Spinal cord (tissue), 10 donors: ENCODE results near the gene SLC17A8. TPM values are rescaled to one million over a fixed set of nuclear protein-coding genes. Genes with fewer than 3 reads are reported as not detected.
"Not testable (repeated sequence)": the region's sequence is repeated elsewhere in the genome, so short reads cannot be mapped to it uniquely, and the experiment has no call there.

Source experiments
- DNase-seq, 6 donors: peaks; one replicate each; pipeline versions ENCODE4 v3.0.0 to v3.0.0-alpha.2; 2013 to 2015; ENCODE audit warnings: low spot score in 6 of 6, low read depth in 4 of 6
- H3K27ac ChIP-seq: one replicate; pipeline ENCODE4 v1.5.1; 2013; ENCODE audit warnings: low read depth, low read length, control low read depth
- H3K27me3 ChIP-seq: one replicate; pipeline ENCODE4 v1.6.1; 2013; ENCODE audit warnings: low read length; ENCODE audit not compliant: control insufficient read depth, insufficient read depth
- H3K36me3 ChIP-seq: one replicate; pipeline ENCODE4 v1.6.1; 2013; ENCODE audit warnings: low read length; ENCODE audit not compliant: control insufficient read depth, insufficient read depth
- H3K4me1 ChIP-seq: one replicate; pipeline ENCODE4 v1.6.1; 2013; ENCODE audit warnings: low read length; ENCODE audit not compliant: control insufficient read depth, insufficient read depth
- H3K4me3 ChIP-seq: one replicate; pipeline ENCODE4 v1.5.1; 2013; ENCODE audit warnings: low read depth, low read length, control low read depth
- H3K9me3 ChIP-seq: one replicate; pipeline ENCODE4 v1.6.1; 2013; ENCODE audit warnings: low read length; ENCODE audit not compliant: control insufficient read depth, insufficient read depth
- WGBS: methylation state at CpG from one replicate; pipeline ENCODE4 v1.1.5; 2013; ENCODE audit warnings: missing lambda C conversion rate; ENCODE audit not compliant: insufficient coverage; 5-methylcytosine and 5-hydroxymethylcytosine counted together
- polyA plus RNA-seq, 2 donors: library from polyadenylated mRNA; unstranded; fragments of 120-200 nt; gene quantifications; one replicate each; pipeline ENCODE4 v1.2.1, GENCODE V29; 2013; ENCODE audit not compliant: insufficient read length in 2 of 2
- total RNA-seq, 2 donors: library from RNA; depleted of rRNA in 1 of 2; stranded (reverse); fragments of 120-200 nt in 1 of 2; fragments of >200 nt in 1 of 2; gene quantifications; one replicate each; pipeline versions ENCODE4 v1.2.3 to v1.2.4, GENCODE V29; 2013 to 2014
- donor health status: healthy.

SLC17A8 gene
- total and polyA plus RNA-seq, 4 donors: 9.3 to 17.4 (median 12.6) TPM

DNA sequence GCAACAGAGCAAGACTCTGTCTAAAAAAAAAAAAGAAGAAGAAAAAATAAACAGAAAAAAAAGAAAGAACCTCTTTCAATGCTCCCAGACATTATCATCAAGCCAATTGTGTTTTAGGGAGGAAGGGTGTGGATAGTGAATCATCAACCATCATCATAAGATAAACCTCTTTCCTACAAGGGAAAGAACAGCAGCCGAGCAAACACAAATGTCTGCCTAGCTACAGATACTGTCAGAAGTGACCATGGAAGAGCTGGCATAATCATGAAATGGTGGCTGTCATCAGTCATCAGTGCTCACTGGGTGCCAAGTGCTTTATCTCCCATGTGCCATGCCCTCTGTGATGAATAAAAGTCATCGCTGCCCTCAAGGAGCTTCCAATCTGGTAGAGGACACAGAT, 46.6 kb downstream of the SLC17A8 start:
- DNase-seq: no peak
- H3K4me3 ChIP-seq: no peak overlapping the region
- no peak overlapping the region for H3K27ac ChIP-seq
- no peaks in the 10 kb centered on the region for H3K27me3 ChIP-seq
- no peaks in the 10 kb centered on the region for H3K4me1 ChIP-seq
- H3K36me3 ChIP-seq: no peaks in the 10 kb centered on the region
- H3K9me3 ChIP-seq: no peaks in the 10 kb centered on the region
- no CpG with 5 or more reads among the region's 2 CpGs for WGBS

DNA sequence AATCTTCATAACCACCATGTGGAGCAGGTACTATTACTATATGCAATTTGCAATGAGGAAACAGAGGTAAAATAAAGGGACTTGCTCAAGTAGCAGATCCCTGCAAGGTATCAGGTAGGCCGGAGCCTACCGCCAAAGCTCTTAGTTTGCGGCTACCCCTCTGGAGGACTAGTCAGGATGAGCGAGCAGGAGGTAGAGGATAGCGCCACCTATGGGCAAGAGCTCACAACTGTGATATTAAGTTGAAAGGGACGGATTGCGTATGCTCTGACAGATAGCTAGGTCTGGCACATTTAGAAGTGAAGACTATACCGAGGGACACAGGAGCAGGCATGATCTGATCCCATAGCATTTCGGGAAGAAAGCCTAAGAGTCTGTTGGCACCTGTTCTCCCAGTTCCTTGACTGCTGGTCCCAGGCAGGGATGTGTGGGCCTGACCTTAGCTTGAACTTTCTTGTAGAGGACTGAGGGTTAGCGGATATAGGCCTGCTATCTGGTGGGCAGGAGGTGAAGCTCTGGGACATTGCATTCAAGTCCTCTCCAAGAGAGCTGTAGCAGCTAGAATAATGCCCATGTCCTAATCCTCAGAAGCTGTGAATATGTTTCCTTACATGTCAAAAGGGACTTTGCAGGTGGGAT, 48.0 kb downstream of the SLC17A8 start:
- Histone ChIP-seq H3K27me3 (no peaks in the 10 kb centered on the region), H3K9me3 (no peaks in the 10 kb centered on the region), H3K27ac (no peak overlapping the region), H3K4me1 (no peaks in the 10 kb centered on the region), H3K4me3 (no peak overlapping the region), H3K36me3 (no peaks in the 10 kb centered on the region)
- WGBS: 28% methylated on average over 9 of the region's 10 CpGs
- peak in 2 of 6 donors; percentile 22 to 28 for DNase-seq

DNA sequence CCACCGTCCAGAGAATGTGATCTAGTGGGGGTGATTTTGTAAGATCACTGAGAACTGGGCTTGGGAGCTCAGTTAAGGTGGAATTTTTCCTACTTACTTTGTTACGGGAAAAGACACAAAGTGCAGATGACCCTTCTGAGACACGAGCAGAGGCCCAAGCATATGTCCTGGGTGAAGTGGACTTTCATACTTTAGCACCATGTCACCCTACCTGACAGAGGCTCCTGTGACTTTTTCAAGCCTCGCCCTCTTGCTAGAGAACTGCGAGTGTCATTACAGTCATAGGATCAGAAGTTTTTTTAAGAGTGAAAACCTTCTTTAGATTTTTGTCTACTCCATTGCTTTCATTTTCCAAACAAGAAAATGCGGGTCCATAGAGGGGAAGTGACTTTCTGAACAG, 56.1 kb downstream of the SLC17A8 start:
- no peak overlapping the region for H3K27ac ChIP-seq
- H3K9me3 ChIP-seq: no peaks in the 10 kb centered on the region
- H3K4me3 ChIP-seq: no peak overlapping the region
- no peaks in the 10 kb centered on the region for H3K27me3 ChIP-seq
- H3K4me1 ChIP-seq: no peaks in the 10 kb centered on the region
- H3K36me3 ChIP-seq: no peaks in the 10 kb centered on the region
- DNase-seq: no peak
- WGBS: 100% methylated on average over 1 of the region's 6 CpGs

DNA sequence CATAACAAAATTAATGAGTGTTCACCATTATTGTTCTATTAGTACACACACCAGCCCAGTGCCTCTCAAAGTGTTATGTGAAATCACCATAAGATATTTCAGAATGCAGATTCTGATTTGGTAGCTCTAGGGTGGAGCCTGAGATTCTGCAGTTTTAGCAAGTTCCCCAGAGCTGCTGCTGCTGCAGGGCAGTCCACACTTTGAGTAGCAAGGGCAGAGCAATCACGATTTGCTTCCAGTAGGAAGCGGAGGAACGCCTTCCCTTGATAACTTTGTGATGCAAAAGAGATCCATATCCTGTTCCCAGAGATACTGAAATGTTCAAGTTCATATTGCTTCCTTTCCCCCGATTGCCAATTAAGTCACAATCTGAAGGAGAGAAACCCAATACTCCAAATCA, 57.9 kb downstream of the SLC17A8 start:
- H3K9me3 ChIP-seq: no peaks in the 10 kb centered on the region
- no peaks in the 10 kb centered on the region for H3K4me1 ChIP-seq
- no peak overlapping the region for H3K27ac ChIP-seq
- WGBS: 86% methylated on average over 4 of the region's 4 CpGs
- H3K27me3 ChIP-seq: no peaks in the 10 kb centered on the region
- H3K4me3 ChIP-seq: no peak overlapping the region
- no peak for DNase-seq
- no peaks in the 10 kb centered on the region for H3K36me3 ChIP-seq

DNA sequence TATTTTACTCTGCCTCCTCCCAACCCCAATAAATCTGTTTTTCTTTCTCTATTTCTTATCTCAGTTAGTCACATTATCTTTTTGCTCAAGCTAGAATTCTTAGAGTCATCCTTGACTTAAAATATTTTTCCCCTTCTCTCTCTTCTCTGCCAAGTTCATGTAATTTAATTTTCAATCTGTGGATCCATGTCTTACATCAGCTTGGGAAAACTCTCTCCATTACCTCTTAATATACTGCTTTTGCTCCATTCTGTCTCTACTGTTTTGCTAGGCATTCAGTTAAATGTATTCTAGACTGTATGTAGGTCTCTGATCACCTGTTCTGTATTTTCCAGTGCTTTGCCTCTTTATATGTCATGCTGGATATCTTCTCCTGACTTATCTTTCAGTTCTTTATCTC, 65.8 kb downstream of the SLC17A8 start:
- Histone ChIP-seq H3K27ac (no peak overlapping the region), H3K36me3 (no peaks in the 10 kb centered on the region), H3K4me1 (no peaks in the 10 kb centered on the region), H3K9me3 (no peaks in the 10 kb centered on the region), H3K27me3 (no peaks in the 10 kb centered on the region), H3K4me3 (no peak overlapping the region)
- DNase-seq: no peak

DNA sequence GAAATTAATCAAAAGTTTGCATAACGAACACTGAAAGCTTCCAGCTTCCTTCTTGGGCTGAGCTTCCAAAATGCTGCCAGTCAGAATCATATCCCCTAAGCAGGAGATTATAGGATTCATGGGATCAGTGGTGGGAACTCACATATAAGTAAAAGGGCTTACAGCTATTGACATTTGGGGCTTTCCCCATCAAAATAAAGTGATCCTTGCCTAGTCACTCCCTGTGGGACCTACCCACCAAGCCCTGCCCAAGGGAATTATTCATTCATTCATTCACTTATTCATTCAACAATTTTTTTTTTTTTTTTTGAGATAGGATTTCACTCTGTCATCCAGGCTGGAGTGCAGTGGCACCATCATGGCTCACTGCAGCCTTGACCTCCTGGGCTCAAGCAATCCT, 69.3 kb downstream of the SLC17A8 start:
- WGBS: no CpG with 5 or more reads among the region's 1 CpG
- Histone ChIP-seq H3K27ac (no peak overlapping the region), H3K9me3 (no peaks in the 10 kb centered on the region), H3K4me1 (no peaks in the 10 kb centered on the region), H3K27me3 (no peaks in the 10 kb centered on the region), H3K36me3 (no peaks in the 10 kb centered on the region), H3K4me3 (no peak overlapping the region)
- DNase-seq: no peak

DNA sequence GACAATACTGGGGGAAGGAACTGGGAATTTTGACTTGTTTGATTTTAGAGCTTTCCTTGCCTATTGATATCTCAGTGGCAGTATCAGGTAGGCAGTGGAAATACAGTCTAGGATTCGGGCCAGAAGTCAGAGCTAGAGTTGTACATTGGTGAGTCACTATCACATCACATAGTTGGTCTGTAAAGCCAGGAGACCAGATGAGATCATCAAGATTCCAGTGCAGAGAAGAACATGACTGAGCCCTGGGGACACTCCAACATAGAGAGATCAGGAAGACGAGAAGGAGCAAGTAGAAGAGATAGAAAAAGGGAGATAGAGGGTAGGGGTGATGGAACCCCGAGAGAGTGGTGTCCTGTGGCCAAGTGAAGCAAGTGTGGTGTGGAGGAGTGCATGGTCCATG, 70.2 kb downstream of the SLC17A8 start:
- DNase-seq: no peak

DNA sequence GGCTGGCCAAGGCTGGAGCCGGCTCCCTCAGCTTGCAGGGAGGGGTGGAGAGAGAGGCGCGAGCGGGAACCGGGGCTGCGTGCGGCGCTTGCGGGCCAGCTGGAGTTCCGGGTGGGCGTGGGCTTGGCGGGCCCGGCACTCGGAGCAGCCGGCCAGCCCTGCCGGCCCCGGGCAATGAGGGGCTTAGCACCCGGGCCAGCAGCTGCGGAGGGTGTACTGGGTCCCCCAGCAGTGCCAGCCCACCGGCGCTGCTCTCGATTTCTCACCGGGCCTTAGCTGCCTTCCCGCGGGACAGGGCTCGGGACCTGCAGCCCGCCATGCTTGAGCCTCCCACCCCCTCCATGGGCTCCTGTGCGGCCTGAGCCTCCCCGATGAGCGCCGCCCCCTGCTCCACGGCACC, 73.4 kb downstream of the SLC17A8 start:
- not testable (repeated sequence) for DNase-seq, H3K4me3 ChIP-seq, H3K36me3 ChIP-seq, H3K27ac ChIP-seq, H3K9me3 ChIP-seq, H3K27me3 ChIP-seq, H3K4me1 ChIP-seq
- WGBS: 97% methylated on average over 14 of the region's 32 CpGs

More for the DNA sequence above, 70.2 kb downstream of the SLC17A8 start:
- H3K4me3 ChIP-seq: no peak overlapping the region
- no peaks in the 10 kb centered on the region for H3K9me3 ChIP-seq
- H3K36me3 ChIP-seq: no peaks in the 10 kb centered on the region
- 84% methylated on average over 3 of the region's 3 CpGs for whole genome bisulfite sequencing
- H3K27ac ChIP-seq: no peak overlapping the region
- H3K4me1 ChIP-seq: no peaks in the 10 kb centered on the region
- H3K27me3 ChIP-seq: no peaks in the 10 kb centered on the region

DNA sequence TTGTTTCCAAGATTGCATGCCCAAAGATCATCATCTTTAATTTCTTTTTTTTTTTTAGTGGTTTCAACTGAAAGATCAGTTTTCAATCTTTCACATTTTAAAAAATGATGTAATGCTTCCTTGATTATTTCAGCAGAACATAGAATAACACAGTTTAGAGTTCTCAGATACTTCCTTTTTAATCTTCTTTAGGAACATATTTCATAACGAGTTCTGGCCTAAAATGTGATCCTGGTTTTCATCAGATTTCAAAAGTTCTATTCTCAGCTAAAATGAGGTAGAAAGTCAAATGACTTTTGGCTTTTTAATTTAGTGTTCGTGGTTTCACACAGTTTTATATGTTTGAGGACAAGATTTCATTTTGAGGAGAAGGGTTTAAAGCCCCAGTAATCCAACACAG, 76.8 kb downstream of the SLC17A8 start:
- Histone ChIP-seq H3K27me3 (no peaks in the 10 kb centered on the region), H3K4me1 (no peaks in the 10 kb centered on the region), H3K36me3 (no peaks in the 10 kb centered on the region), H3K9me3 (no peaks in the 10 kb centered on the region), H3K27ac (no peak overlapping the region), H3K4me3 (no peak overlapping the region)
- no CpG with 5 or more reads among the region's 2 CpGs for WGBS
- no peak for DNase-seq

DNA sequence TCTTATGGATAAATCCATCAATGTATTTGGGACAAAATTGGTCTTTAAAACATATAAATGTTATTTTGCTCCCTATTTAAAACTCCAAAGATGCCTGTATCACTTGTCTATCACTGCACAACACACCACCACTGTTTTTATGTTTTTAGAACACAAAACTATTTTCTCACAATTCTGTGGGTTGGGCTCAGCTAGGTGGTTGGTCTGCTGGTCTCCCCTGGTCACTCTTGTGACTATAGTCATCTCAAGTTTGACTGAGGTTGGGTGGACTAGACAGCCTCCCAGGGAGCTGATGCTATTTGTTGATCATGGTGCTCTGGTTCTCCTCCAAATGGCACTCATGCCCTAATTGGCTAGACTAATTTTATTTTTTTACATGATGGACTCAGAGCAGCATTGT, 77.3 kb downstream of the SLC17A8 start:
- no peaks in the 10 kb centered on the region for H3K9me3 ChIP-seq
- DNase-seq: no peak
- no peaks in the 10 kb centered on the region for H3K36me3 ChIP-seq
- H3K27me3 ChIP-seq: no peaks in the 10 kb centered on the region
- H3K4me3 ChIP-seq: no peak overlapping the region
- H3K4me1 ChIP-seq: no peaks in the 10 kb centered on the region
- no peak overlapping the region for H3K27ac ChIP-seq
